ENCODE results near the gene EEIG2.

Gene EEIG2

DNA sequence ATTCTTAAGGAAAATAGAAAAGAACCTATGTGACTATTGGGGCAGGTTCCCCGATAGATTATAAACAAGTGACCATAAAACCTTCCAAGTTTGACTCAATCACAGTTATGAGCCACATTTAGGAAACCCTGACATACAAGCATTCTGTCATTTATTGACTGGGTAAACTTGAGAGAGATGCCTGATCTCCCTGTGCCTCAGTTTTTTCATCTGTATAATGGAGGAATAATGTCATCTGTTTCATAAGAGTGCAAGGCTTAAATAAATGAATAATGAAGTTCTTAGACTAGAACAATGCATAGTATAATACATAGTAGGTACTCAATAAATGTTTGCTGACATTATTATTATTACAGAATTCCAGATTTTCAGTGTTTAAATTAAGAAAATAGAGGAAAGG is 18.9 kb upstream of the EEIG2 start:
- TF ChIP-seq FOXP2 (optimal IDR thresholded peaks at IDR 0.05; ENCODE audit: borderline replicate concordance, extremely low read depth, extremely low read length, insufficient read depth) = no peak
- TF ChIP-seq TAF1 (IDR thresholded peaks at IDR 0.05; ENCODE audit: borderline replicate concordance, insufficient read depth, low read length) = no peak
- TF ChIP-seq SIN3A (IDR thresholded peaks at IDR 0.05; ENCODE audit: borderline replicate concordance, insufficient read depth, low read length) = no peak
- TF ChIP-seq POLR2AphosphoS5 (IDR thresholded peaks at IDR 0.05; ENCODE audit: low read depth, low read length) = no peak
- no peak for TF ChIP-seq REST (IDR thresholded peaks at IDR 0.05; ENCODE audit: insufficient read depth in 1 of 2, low read depth in 2 of 2, low read length in 2 of 2)

DNA sequence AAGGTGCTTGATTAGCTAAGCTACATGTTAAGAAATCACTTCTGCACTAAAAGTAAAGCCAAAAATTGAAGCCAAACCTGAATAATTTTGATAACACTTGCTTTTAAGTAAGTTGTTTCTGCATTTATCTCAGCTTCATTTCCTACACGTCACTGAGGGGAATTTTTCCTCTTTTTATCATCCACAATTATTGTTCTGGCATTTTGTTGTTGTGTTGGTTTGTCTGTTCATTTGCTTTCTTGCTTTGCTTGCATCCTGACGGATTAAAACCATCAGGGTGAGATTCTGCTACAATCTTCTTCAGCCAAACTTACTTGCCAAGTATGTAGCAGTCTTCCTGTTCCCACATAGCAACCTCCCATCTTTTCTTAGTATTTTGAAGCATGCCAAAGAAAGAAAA is 18.0 kb upstream of the EEIG2 start:
- TF ChIP-seq REST (IDR thresholded peaks at IDR 0.05; ENCODE audit: insufficient read depth in 1 of 2, low read depth in 2 of 2, low read length in 2 of 2) (no peak), FOXP2 (optimal IDR thresholded peaks at IDR 0.05; ENCODE audit: borderline replicate concordance, extremely low read depth, extremely low read length, insufficient read depth) (no peak), TAF1 (IDR thresholded peaks at IDR 0.05; ENCODE audit: borderline replicate concordance, insufficient read depth, low read length) (no peak), SIN3A (IDR thresholded peaks at IDR 0.05; ENCODE audit: borderline replicate concordance, insufficient read depth, low read length) (no peak), POLR2AphosphoS5 (IDR thresholded peaks at IDR 0.05; ENCODE audit: low read depth, low read length) (no peak)

- TF ChIP-seq POLR2AphosphoS5 (IDR thresholded peaks at IDR 0.05; ENCODE audit: low read depth, low read length) = no peak
- no peak for TF ChIP-seq SIN3A (IDR thresholded peaks at IDR 0.05; ENCODE audit: borderline replicate concordance, insufficient read depth, low read length)
- no peak for TF ChIP-seq TAF1 (IDR thresholded peaks at IDR 0.05; ENCODE audit: borderline replicate concordance, insufficient read depth, low read length)
- no peak for TF ChIP-seq REST (IDR thresholded peaks at IDR 0.05; ENCODE audit: insufficient read depth in 1 of 2, low read depth in 2 of 2, low read length in 2 of 2)
- TF ChIP-seq FOXP2 (optimal IDR thresholded peaks at IDR 0.05; ENCODE audit: borderline replicate concordance, extremely low read depth, extremely low read length, insufficient read depth) = no peak
These were observed 8.6 kb upstream of the EEIG2 start for GRCh38 chr1:108551137-108551862.

- TF ChIP-seq SIN3A (IDR thresholded peaks at IDR 0.05; ENCODE audit: borderline replicate concordance, insufficient read depth, low read length) (no peak), POLR2AphosphoS5 (IDR thresholded peaks at IDR 0.05; ENCODE audit: low read depth, low read length) (no peak), TAF1 (IDR thresholded peaks at IDR 0.05; ENCODE audit: borderline replicate concordance, insufficient read depth, low read length) (no peak), FOXP2 (optimal IDR thresholded peaks at IDR 0.05; ENCODE audit: borderline replicate concordance, extremely low read depth, extremely low read length, insufficient read depth) (no peak), REST (IDR thresholded peaks at IDR 0.05; ENCODE audit: insufficient read depth in 1 of 2, low read depth in 2 of 2, low read length in 2 of 2) (no peak)
These were observed 6.0 kb upstream of the EEIG2 start for GRCh38 chr1:108553905-108554304.

Data from PFSK-1 (cell line).